ENCODE results near the gene EBF3. TPM values are rescaled to one million over a fixed set of nuclear protein-coding genes. Genes with fewer than 3 reads are reported as not detected.

Gene EBF3
- total RNA-seq, 1 experiment from 2014 or later, result 0.12 TPM

- no TSS peak for BruUV-seq (replicated peaks)
- CTCF ChIA-PET, result no interaction called here
- Histone ChIP-seq H3K9me3 (ENCODE audit: control insufficient read depth in 1 of 2, insufficient read depth in 1 of 2, low read depth in 1 of 2, low read length in 2 of 2) (no peaks in the 10 kb centered on the region), H3K36me3 (ENCODE audit: control insufficient read depth in 1 of 2, insufficient read depth in 2 of 2, low read length in 2 of 2) (no peaks in the 10 kb centered on the region), H3K4me3 (replicated peaks in 1 of 2; ENCODE audit: low read depth in 1 of 2, low read length in 2 of 2) (no peak overlapping the region), H3K27ac (ENCODE audit: low read depth, low read length) (no peak overlapping the region), H3K4me1 (ENCODE audit: control insufficient read depth in 1 of 2, insufficient read depth in 2 of 2, low read length in 2 of 2) (no peaks in the 10 kb centered on the region), H3K79me2 (ENCODE audit: insufficient read depth, low read length) (no peaks in the 10 kb centered on the region), H3K9ac (ENCODE audit: low read length) (no peak overlapping the region), H3K27me3 (ENCODE audit: insufficient read depth, low read length) (no peaks in the 10 kb centered on the region), H3K9me2 (ENCODE audit: insufficient read depth) (no peaks in the 10 kb centered on the region), H2AFZ (ENCODE audit: low read depth, low read length, poor library complexity, severe bottlenecking) (no peak overlapping the region), H4K20me1 (ENCODE audit: insufficient read depth) (no peaks in the 10 kb centered on the region), H3K4me2 (ENCODE audit: low read length) (no peak overlapping the region)
- POLR2A ChIA-PET, result no interaction called here
- RAD21 ChIA-PET (ENCODE audit: low non-redundant PET in 1 of 2, low total read pairs in 2 of 2, uncharacterized antibody in 2 of 2, unreplicated experiment in 2 of 2), result no interaction called here
- ATAC-seq (no peak), DNase-seq (ENCODE audit: low read depth, low spot score) (no peak)
- intact Hi-C loops (cut with micrococcal nuclease), result no loop called here
- TF ChIP-seq MAX (IDR thresholded peaks at IDR 0.05) (no peak), ZFX (IDR thresholded peaks at IDR 0.05) (no peak), YY1 (IDR thresholded peaks at IDR 0.05; ENCODE audit: extremely low read depth, insufficient replicate concordance, low read depth, low read length) (no peak), EZH2phosphoT487 (IDR thresholded peaks at IDR 0.05; ENCODE audit: borderline replicate concordance) (no peak)
Measured at GRCh38 chr10:129815898-129816655, 148.0 kb downstream of the EBF3 start.

- Histone ChIP-seq H3K36me3 (ENCODE audit: control insufficient read depth in 1 of 2, insufficient read depth in 2 of 2, low read length in 2 of 2) (no peaks in the 10 kb centered on the region), H3K4me1 (ENCODE audit: control insufficient read depth in 1 of 2, insufficient read depth in 2 of 2, low read length in 2 of 2) (no peaks in the 10 kb centered on the region), H3K4me3 (replicated peaks in 1 of 2; ENCODE audit: low read depth in 1 of 2, low read length in 2 of 2) (no peak overlapping the region), H3K9me2 (ENCODE audit: insufficient read depth) (no peaks in the 10 kb centered on the region), H2AFZ (ENCODE audit: low read depth, low read length, poor library complexity, severe bottlenecking) (no peak overlapping the region), H3K9me3 (ENCODE audit: control insufficient read depth in 1 of 2, insufficient read depth in 1 of 2, low read depth in 1 of 2, low read length in 2 of 2) (no peaks in the 10 kb centered on the region), H3K9ac (ENCODE audit: low read length) (no peak overlapping the region), H3K4me2 (ENCODE audit: low read length) (no peak overlapping the region), H4K20me1 (ENCODE audit: insufficient read depth) (no peaks in the 10 kb centered on the region), H3K27ac (ENCODE audit: low read depth, low read length) (no peak overlapping the region), H3K79me2 (ENCODE audit: insufficient read depth, low read length) (no peaks in the 10 kb centered on the region), H3K27me3 (ENCODE audit: insufficient read depth, low read length) (no peaks in the 10 kb centered on the region)
- TF ChIP-seq FOSL1 (IDR thresholded peaks at IDR 0.05; ENCODE audit: low read depth), result no peak
- TF ChIP-seq CEBPB (IDR thresholded peaks at IDR 0.05; ENCODE audit: low read depth), result no peak
- no peak for DNase-seq (ENCODE audit: low read depth, low spot score)
- intact Hi-C loops (cut with micrococcal nuclease), result no loop called here
- ChIA-PET RAD21 (ENCODE audit: low non-redundant PET in 1 of 2, low total read pairs in 2 of 2, uncharacterized antibody in 2 of 2, unreplicated experiment in 2 of 2) (no interaction called here), CTCF (no interaction called here), POLR2A (no interaction called here)
- no peak for ATAC-seq
- no TSS peak for BruUV-seq (replicated peaks)
Measured at GRCh38 chr10:129814681-129815646, 149.1 kb downstream of the EBF3 start.

Measured in HCT116 (cell line).